OCI-M1 (cell line): Measurements from ENCODE around the gene OR2G2.

Experiments
- DNase-seq: peaks from one replicate; lab custom pipeline; 2025; lab: John Stamatoyannopoulos, UW

Gene OR2G2, protein sequence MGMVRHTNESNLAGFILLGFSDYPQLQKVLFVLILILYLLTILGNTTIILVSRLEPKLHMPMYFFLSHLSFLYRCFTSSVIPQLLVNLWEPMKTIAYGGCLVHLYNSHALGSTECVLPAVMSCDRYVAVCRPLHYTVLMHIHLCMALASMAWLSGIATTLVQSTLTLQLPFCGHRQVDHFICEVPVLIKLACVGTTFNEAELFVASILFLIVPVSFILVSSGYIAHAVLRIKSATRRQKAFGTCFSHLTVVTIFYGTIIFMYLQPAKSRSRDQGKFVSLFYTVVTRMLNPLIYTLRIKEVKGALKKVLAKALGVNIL

DNA sequence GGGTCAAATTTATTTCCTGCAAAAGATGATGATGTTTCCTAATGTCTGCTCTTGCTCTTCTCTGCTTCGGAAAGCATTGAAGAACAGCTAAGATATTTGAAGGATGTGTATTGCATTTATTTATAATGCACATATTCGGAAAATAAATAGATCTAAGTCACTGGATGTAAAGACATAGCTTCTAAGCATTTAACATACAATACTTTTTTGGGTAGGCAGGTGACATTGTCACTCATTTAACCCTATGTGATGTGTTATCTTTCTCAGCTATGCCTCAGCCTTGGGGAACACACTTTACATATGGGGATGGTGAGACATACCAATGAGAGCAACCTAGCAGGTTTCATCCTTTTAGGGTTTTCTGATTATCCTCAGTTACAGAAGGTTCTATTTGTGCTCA is at the start of gene OR2G2:
Gene OR2G2, plus strand, starts transcription at position 301 of the 400 bp plus-strand sequence. Its CDS starts 0 bp downstream, at position 301.
- DNase-seq = no peak

DNA sequence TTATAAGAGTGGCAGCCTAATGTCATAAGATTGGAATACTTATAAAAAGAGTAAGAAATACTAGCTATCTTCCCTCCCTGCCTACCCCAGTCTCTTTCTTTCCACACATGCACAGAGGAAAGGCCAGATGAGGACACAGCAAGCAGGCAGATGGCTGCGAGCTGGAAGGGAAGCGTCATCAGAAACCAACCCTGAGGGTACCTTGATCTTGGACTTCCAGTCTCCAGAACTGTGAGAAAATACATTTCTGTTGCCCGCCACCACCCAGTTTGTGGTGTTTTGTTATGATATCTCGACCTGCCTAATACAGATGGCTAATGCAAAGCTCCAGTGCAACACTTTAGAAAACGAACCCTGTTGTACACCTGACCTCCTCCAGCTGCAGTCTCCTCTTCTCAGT is 49.6 kb upstream of the OR2G2 start:
- DNase-seq = no peak

DNA sequence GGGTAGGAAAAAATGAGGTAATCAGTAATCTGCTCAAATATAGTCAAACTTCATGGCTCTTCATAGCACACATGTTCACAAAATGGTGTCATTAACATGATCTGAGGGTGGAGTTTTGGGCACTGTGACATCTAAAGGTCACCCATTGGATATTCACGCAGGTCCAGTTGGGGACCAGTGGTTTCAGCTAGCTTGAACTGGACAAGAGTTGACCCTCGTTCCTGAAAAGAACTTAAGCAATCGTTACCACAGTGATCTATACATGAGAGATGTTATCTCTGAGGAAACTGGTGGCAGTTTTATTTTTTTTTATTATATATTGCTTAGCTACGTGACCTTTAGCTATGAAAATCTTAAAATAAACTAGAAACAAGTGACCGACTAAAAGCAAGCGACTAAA is 48.9 kb upstream of the OR2G2 start:
- no peak for DNase-seq

DNA sequence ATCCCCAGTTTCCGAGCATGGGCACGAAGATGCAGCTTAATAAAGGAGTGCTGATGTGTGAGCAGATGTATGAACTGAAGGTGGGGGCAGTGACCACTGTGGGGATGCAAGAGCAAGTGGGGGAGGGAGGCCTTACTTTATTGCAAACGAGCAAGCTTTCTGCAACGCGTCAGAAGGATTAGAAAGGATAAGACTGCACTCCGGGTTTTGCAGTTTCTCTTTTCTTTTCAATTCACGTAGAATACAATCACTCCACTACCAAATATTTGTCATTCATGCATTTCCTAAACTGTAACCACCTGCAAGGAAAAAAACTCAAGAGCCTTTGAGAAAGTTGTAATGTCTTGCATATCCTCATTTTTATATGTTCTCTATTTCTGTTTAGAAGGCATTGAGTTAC is 47.6 kb upstream of the OR2G2 start:
- DNase-seq = peak; percentile 70

DNA sequence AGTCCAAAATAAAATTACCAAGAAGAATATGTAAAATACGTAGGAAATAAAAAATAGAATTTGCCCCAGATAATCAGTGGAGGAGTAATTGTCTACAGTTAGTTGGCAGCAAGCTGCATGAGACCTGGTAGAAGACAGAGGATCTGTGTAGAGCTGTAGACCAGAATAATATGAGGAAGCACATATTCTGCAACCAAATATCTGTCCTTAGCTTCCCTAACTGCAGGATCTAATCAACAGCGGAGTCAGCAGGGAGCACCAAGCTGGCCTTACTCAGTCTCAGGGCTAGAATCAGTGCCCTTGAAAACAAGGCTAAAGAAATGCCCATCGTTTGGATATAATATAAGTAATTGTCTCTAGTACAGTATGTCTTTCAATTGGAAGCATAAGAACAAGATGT is 45.3 kb upstream of the OR2G2 start:
- peak; percentile 51 for DNase-seq

DNA sequence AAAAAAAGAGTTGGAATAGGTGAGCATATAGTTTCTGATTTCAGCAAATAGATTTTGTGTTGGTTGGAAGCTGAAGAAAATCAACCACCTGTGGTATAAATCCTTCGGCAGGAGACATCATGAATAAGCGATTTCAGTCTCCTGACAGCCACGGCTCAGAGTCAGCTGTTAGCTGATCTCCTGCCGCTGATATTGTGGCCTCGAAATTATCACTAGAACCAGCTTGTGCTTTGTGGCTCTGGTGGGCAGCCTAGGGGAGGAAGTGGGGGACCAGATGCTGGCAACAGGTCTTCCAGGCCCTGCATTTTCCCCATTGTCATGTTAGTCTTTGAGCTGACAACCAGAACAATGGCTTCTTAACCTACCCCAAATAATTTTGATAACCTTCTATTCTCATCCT is 40.1 kb upstream of the OR2G2 start:
- peak; percentile 98 for DNase-seq

DNA sequence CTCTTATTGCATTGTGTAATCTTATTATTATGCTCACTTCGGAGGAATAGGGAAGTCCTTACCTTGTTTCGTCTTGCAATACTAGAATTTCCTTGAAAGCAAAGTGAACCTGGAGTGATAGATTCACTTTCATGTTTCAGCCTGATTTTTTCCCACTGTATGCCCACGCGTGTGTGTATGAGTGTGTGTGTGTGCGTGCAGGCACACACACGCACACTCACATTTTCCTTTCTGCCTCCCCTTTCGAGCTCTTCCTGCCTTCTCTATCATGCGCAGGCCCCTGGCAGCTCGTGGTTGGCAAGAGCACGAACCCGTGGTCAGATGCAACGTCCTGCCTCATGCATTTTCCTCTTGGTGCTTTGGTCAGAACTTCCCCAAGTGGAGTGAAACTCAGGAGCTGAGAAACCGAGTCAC is 39.4 kb upstream of the OR2G2 start, which contains the start of gene GCSAML:
Gene GCSAML, plus strand, starts transcription at position 366 of the 414 bp plus-strand sequence. CDS start 58 bp downstream, outside the sequence.
- peak; percentile 88 for DNase-seq

DNA sequence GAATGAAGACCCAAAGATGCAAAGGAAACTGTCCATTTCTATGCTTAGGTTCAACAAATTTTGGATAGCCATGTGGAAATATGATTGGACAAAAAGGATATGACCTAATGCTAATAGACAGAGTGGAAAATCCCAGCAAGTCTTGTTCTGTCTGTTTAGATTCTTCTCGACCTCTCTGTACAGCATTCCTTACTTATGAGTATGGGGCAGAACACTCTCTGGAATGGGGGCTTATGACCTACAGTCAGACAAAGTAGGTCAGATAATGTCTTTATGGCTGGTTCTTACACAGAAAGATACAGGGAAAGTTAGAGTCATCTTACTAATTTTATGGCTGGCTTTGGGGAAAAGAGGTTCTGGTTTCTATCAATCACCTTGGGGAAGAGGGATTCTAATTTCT is 36.4 kb upstream of the OR2G2 start:
- peak; percentile 51 for DNase-seq

DNA sequence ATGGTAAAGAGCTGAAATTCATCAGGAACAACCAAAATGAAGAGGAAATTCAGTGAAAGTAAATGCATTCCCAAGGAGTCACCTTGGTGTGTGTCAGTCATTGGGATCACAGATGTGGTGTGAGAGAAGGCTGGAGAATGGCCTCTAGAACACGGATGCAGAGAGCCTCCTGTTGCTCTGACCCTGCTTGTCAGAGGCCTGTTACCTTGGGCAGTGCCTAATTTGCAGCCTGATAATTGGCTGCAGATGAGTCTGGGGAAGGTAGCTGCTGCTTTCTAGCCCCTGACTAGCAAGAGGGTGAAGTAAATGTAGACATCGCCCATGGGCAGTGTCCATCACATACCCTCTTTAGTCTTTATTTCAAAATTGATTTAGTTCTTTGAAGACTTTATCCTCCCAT is 35.9 kb upstream of the OR2G2 start:
- DNase-seq = peak; percentile 37

DNA sequence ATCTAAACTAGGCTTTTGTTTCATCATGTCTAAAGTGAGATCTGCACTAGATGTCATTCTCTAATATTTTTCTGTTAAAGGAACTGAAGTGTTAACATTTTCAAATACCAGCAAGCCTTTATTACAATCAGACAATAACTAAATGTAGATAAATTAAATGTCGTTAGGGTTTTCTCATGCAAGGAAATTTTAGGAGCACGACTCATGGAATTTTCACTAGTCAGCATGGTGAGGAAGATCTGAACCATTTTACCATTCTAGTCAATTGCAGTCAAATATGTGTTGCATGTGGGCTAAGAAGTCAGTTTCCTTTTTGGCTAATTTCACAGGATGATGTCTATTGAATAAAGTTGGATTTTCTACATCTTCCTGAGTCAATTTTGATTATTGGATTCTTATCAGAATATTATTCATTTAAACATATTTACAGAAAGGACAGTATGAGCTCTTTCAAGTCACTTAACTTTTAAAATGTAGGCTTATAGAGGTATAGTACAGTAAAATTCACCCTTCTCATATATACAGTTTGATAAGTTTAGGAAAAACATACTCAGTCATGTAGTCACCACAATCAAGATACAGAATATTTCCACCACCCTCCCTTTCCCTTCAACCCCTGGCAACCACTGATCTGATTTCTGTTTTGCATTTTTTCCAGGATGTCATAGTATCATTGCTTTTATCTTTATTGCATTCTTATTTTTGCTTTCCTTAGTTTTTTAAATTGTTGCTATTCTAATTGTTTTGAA is 30.1 kb upstream of the OR2G2 start:
- peak; percentile 53 for DNase-seq

DNA sequence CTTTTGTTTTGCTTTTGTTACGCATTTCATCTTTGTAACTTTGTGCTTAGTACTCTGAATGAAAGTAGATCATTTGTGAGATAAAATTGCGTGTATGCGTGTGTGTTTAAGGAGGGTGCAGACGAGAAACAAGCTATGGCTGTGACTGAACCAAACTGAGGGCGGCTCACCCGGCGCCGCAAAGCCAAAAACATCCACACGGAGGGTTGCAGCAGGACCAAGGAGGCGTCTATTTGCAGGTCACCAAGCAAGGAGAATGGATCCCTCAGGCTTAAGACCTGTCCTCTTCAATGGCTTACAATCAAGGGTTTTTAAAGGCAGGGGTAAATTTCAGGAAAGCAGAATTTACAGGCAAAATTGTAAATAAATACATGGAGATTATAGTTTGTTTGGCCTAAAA is 26.4 kb upstream of the OR2G2 start:
- no peak for DNase-seq

DNA sequence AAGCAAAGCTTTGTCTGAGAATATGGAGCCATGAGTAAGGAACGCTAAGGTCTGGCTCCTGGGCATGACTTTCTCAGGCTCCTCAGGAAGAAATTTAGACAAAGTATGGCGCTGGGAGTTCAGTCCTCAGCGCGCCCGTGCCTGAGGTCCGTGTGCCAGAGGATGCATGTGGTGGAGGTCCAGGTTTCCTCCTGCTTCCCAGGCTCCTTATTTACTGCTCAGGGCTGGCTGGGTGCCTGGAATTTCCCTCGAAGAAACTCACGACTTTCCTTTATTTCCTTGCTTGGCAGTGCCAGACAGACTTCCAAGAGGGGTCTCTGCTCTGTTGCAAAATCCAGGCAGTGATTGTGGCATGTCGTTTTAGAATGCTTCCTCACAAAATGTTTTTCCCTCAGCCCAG is 26.0 kb upstream of the OR2G2 start:
- no peak for DNase-seq

DNA sequence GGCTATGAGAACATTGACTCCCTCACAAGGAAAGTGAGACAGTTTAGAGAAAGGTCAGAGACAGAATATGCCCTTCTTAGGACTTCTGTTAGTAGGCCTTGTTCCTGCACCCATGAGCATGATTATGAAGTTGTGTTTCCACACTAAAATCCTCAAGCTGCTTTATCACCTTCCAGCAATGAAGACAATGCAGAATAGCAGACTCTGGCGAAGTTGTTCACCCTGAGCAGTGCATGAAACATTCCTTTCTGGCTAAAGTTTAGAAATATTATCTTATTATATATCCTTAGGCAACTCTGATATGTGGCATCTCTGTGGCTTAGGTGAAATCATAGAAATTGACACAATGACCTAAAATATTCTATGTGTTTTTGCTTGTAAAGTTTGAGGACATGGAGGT is 13.9 kb upstream of the OR2G2 start:
- no peak for DNase-seq

DNA sequence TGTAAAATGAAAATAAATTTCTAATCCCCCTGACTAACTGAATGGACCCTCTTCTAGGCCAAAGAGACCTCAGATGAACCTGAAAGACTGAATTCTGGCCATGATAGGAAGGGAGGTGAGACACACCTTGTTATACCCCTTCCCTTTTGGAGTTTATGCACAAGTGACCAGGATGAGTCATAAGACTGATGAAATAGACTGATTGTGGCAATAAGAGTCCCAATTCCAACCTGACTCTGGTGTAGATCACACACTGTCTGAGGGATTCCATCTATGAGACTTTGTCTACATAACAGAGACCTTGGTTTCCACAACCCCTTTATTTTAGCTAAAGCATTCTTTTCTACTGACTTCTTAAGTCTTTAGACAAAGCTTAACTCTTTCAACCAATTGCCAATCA is 13.5 kb upstream of the OR2G2 start:
- DNase-seq = peak; percentile 62

DNA sequence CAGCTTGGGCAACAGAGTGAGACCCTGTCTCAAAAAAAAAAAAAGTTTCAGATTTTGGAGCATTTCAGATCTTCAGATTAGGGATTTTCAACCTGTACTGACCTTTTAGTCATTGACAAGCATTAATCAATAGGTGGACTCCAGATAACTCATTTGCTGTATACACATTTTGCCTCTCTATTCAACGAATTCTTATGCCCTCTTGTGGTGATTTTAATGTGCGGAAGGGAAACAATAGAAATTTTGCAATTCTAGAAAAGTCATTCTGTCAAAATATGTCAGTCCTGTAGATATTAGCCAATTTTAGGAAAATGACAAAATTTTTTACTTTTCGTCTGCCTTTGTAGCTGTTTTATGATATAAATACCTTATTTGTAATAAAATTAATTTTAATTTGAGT is 11.6 kb upstream of the OR2G2 start:
- DNase-seq = peak; percentile 79

DNA sequence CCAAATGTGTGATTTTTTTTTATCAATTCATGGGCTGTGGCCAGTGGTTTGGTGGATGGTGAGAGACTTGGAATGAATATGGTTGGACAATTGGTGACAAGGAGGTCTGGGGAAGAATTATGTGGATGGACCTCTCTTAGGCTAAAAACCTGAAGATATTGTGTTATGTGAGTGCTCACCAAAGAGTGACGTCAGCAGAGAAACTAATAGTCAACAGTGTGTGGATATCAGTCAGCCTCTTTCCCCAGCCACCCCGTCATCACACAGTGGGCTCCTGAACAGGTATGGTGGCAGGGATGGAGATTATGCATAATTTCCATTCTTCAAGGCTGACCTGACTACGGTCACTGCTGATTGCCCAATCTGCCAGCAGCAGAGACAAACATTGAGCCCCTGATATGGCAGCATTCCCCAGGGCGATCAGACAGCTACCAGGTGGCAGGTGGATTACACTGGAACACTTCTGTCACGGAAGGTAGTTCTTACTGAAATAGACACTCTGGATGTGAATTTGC is 9.2 kb upstream of the OR2G2 start:
- DNase-seq = no peak

DNA sequence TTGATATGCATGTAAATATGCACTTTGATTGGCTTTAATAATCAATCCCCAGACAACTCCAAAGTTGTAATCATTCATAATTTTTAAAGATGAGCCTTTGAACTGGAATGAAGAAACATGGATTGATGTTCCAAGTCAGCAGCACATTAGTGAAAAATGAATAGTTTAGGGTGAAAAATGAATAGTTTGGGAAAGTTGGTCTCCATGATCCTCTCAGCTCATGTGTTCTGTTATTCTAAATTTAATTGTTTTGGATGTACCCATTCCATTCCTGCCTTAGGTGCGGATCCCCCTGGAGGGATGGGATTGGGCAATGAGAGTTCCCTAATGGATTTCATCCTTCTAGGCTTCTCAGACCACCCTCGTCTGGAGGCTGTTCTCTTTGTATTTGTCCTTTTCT is 17.1 kb downstream of the OR2G2 start, which contains the start of gene OR2G3:
Gene OR2G3, plus strand, starts transcription at position 301 of the 400 bp plus-strand sequence. Its CDS starts 0 bp downstream, at position 301.
- DNase-seq = no peak

DNA sequence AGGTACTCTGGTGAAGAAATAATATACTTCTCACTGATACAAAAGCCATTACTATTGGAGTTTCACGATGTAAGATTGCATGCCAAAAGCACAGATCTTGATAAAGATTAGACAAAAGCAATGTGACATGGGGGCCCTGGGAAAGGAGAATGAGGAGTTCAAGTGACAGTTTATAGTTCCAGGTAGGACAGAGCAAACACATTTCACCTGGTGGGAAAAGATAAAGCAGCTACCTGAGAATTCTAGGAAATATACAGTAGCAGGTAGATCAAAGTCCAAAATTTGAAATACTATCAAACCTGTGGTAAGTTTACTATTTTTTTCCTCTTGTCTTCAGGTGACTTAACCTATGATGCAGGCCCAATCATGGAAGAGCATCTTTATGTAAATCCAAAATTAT is 25.2 kb downstream of the OR2G2 start:
- DNase-seq = no peak

DNA sequence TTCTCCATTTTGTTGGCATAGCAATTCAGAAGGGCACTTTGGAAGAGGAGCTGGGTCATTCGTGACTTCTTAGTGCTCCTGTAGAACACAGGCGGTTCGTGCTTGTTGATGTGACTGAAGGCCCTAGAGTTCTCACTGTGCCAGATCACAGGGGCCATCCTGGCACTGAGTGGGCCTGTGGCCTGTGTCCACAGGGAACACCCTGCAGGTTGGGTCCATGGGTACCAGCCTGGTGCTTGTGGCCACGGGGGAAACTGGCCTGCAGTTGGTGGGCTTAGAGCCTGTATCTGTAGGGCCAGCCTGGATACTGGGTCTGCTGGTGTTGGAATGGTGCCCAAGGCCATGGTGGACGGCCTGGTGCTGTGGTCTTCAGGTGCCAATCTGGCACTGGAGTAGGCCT is 26.5 kb downstream of the OR2G2 start:
- no peak for DNase-seq

DNA sequence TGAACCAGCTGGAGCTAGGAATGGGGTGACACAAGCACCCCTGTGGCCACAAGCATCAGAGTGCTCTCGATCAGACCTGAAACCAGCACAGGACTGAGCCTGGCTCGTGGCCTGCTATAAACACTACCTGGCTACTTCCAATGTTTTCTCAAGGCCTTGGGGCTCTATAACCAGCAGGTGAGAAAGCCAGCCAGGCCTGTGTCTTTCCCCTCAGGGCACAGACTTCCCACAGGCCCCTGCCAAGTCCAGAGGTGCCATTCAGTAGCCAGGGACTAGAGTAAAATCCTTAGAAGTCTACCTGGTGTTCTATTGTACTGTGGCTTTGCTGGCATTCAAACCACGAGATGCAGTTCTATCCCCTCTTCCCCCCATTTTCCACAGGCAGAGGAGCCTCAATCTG is 39.8 kb downstream of the OR2G2 start:
- no peak for DNase-seq

DNA sequence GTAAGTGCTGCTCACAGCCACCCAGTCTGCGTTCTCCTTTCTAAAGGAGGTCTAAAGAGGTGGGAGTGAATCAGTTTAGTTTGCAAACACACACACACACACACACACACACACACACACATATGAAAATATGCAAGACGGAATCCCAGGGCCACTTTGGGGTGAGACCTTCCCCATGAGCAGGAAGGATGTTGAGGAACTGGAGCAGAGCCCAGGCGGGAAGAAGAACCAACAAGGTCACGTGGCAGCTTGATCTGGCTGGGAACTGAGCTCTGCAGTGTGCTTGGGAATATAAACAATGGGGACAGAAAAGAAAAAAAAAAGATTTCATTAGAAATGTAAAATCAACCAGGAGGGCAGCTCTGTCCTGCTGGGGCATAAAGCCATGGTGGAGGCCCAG is 49.9 kb downstream of the OR2G2 start:
- no peak for DNase-seq

DNA sequence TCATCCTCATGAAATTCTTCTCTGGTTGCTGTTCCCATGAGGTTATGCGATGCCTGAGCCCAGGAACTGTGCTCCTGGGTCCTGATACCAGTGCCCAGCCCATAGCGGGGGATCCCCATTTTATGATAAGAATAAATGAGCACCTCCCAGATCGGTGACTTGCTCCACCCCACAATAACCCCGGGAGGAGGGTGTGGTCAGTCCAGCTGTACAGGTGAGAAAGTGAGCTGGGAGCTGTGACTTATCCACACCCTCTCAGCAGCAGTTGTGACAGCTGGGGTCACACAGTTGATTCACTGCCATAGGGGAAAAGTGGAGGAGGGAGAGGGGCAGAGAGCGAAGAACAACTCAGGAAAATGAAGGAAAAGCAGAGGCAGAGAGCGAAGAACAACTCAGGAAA is 50.6 kb downstream of the OR2G2 start:
- no peak for DNase-seq
